ENCODE results near the gene CCR5.
"Not testable (repeated sequence)": the region's sequence is repeated elsewhere in the genome, so short reads cannot be mapped to it uniquely, and the experiment has no call there.

Gene CCR5

GRCh38 chr3:46370839-46371518 is at the start of gene CCR5:
Gene CCR5 (plus strand): TSS chr3:46370946. CDS start chr3:46372903, 1,957 bp downstream.
- DNase-seq (ENCODE audit: low spot score), result peak; percentile 76

GRCh38 chr3:46321461-46322104 is 49.2 kb upstream of the CCR5 start:
- DNase-seq (ENCODE audit: low spot score), result no peak

GRCh38 chr3:46324036-46324435 is 46.7 kb upstream of the CCR5 start:
- no peak for DNase-seq (ENCODE audit: low spot score)

GRCh38 chr3:46325645-46326300 is 45.0 kb upstream of the CCR5 start:
- DNase-seq (ENCODE audit: low spot score), result no peak

- not testable (repeated sequence) for DNase-seq (ENCODE audit: low spot score)
Measured at GRCh38 chr3:46330676-46331075, 40.1 kb upstream of the CCR5 start.

- peak; percentile 21 for DNase-seq (ENCODE audit: low spot score)
Measured at GRCh38 chr3:46334741-46335478, 35.8 kb upstream of the CCR5 start.

GRCh38 chr3:46335541-46335940 is 35.2 kb upstream of the CCR5 start:
- DNase-seq (ENCODE audit: low spot score), result no peak

GRCh38 chr3:46337911-46338310 is 32.8 kb upstream of the CCR5 start:
- no peak for DNase-seq (ENCODE audit: low spot score)

GRCh38 chr3:46338840-46339239 is 31.9 kb upstream of the CCR5 start:
- no peak for DNase-seq (ENCODE audit: low spot score)

- no peak for DNase-seq (ENCODE audit: low spot score)
Measured at GRCh38 chr3:46344476-46344875, 26.3 kb upstream of the CCR5 start.

- DNase-seq (ENCODE audit: low spot score), result peak; percentile 32
Measured at GRCh38 chr3:46348823-46349482, 21.8 kb upstream of the CCR5 start.

GRCh38 chr3:46349484-46350261 is 21.1 kb upstream of the CCR5 start:
- DNase-seq (ENCODE audit: low spot score), result peak; percentile 48

GRCh38 chr3:46350262-46350565 is 20.5 kb upstream of the CCR5 start:
- DNase-seq (ENCODE audit: low spot score), result no peak

- DNase-seq (ENCODE audit: low spot score), result no peak
Measured at GRCh38 chr3:46351646-46352045, 19.1 kb upstream of the CCR5 start.

GRCh38 chr3:46353090-46353489 is 17.7 kb upstream of the CCR5 start:
- DNase-seq (ENCODE audit: low spot score), result no peak

- DNase-seq (ENCODE audit: low spot score), result peak; percentile 53
Measured at GRCh38 chr3:46353647-46354410, 16.9 kb upstream of the CCR5 start, which contains the start of gene CCR2. Gene CCR2 (plus strand): TSS chr3:46354111. CDS start chr3:46357528, 3,417 bp downstream.

GRCh38 chr3:46354478-46354877 is 16.3 kb upstream of the CCR5 start:
- no peak for DNase-seq (ENCODE audit: low spot score)

- no peak for DNase-seq (ENCODE audit: low spot score)
Measured at GRCh38 chr3:46354984-46355383, 15.8 kb upstream of the CCR5 start.

- no peak for DNase-seq (ENCODE audit: low spot score)
Measured at GRCh38 chr3:46356276-46356675, 14.5 kb upstream of the CCR5 start.

- no peak for DNase-seq (ENCODE audit: low spot score)
Measured at GRCh38 chr3:46356909-46357308, 13.8 kb upstream of the CCR5 start.

GRCh38 chr3:46358466-46358865 is 12.3 kb upstream of the CCR5 start:
- DNase-seq (ENCODE audit: low spot score), result no peak
